SK-N-SH (cell line): ENCODE results near the gene STX19. TPM values are rescaled to one million over a fixed set of nuclear protein-coding genes. Genes with fewer than 3 reads are reported as not detected.
"Not testable (repeated sequence)": the region's sequence is repeated elsewhere in the genome, so short reads cannot be mapped to it uniquely, and the experiment has no call there.

Experiments
- CTCF ChIA-PET: fragments of 300-600, 350-600 bp; formaldehyde crosslinking; extraction: SDS; loops from one replicate; lab custom pipeline; 2021; lab: Yijun Ruan, JAX
- POLR2A ChIA-PET: fragments of 350-600 bp; sonication (Branson Sonifier 250); formaldehyde crosslinking; extraction: SDS; loops from one replicate; lab custom pipeline; 2020; ENCODE audit warnings: antibody characterized with exemption, inconsistent platforms; lab: Yijun Ruan, JAX
- DNase-seq: peaks from one replicate; pipeline ENCODE4 v3.0.0; 2012
- H2AFZ ChIP-seq: fragments of 200-600 bp; sonication (generic); 2 replicates; pipeline ENCODE4 v1.8.1; 2016; ENCODE audit warnings: antibody characterized with exemption, mild to moderate bottlenecking, low read depth
- H3F3A ChIP-seq: fragments of 200-600 bp; sonication (generic); replicated peaks from 2 replicates; pipeline ENCODE3; 2016; ENCODE audit warnings: antibody characterized with exemption, mild to moderate bottlenecking; ENCODE audit not compliant: insufficient read depth
- H3K27ac ChIP-seq, 2 experiments: fragments of 200-500 bp in 1 of 2; fragments of 200-600 bp in 1 of 2; sonication (Bioruptor generic) in 1 of 2; sonication (generic), shearing (Covaris generic) in 1 of 2; 2 replicates each; pipeline versions ENCODE4 v1.5.1 to v1.6.1; 2014 to 2016; ENCODE audit warnings: low read depth in 2 of 2, inconsistent platforms in 1 of 2, low read length in 1 of 2, mild to moderate bottlenecking in 1 of 2, mixed read lengths in 1 of 2
- H3K27me3 ChIP-seq: fragments of 200-600 bp; sonication (generic), shearing (Covaris generic); 2 replicates; pipeline ENCODE4 v1.6.1; 2016; ENCODE audit warnings: mixed run types; ENCODE audit not compliant: insufficient read depth
- H3K36me3 ChIP-seq, 2 experiments: fragments of 200-500 bp in 1 of 2; fragments of 200-600 bp in 1 of 2; sonication (Bioruptor generic) in 1 of 2; sonication (generic) in 1 of 2; replicated peaks in 1 of 2; 2 replicates each; pipeline versions ENCODE3 to v1.5.1; 2014 to 2016; ENCODE audit warnings: low read length in 1 of 2, mild to moderate bottlenecking in 1 of 2; ENCODE audit not compliant: insufficient read depth in 2 of 2, control insufficient read depth in 1 of 2
- H3K4me1 ChIP-seq, 2 experiments: fragments of 200-500 bp in 1 of 2; fragments of 200-600 bp in 1 of 2; sonication (Bioruptor generic) in 1 of 2; sonication (generic), shearing (Covaris generic) in 1 of 2; 2 replicates each; pipeline versions ENCODE4 v1.5.1 to v1.6.1; 2014 to 2016; ENCODE audit warnings: low read depth in 1 of 2, low read length in 1 of 2, mixed run types in 1 of 2; ENCODE audit not compliant: insufficient read depth in 2 of 2, control insufficient read depth in 1 of 2
- H3K4me2 ChIP-seq: fragments of 200-600 bp; sonication (generic), shearing (Covaris generic); 2 replicates; pipeline ENCODE4 v1.6.1; 2017; ENCODE audit warnings: mixed run types
- H3K4me3 ChIP-seq, 2 experiments: fragments of 200-500 bp in 1 of 2; fragments of 200-600 bp in 1 of 2; sonication (Bioruptor generic) in 1 of 2; sonication (generic), shearing (Covaris generic) in 1 of 2; 2 replicates each; pipeline versions ENCODE4 v1.5.1 to v1.8.1; 2014 to 2016; ENCODE audit warnings: low read depth in 2 of 2, inconsistent platforms in 1 of 2, low read length in 1 of 2, mild to moderate bottlenecking in 1 of 2, mixed read lengths in 1 of 2, moderate library complexity in 1 of 2
- H3K79me2 ChIP-seq: fragments of 200-600 bp; sonication (generic); 2 replicates; pipeline ENCODE4 v1.8.1; 2017; ENCODE audit warnings: mild to moderate bottlenecking; ENCODE audit not compliant: insufficient read depth
- H3K9ac ChIP-seq: fragments of 200-600 bp; sonication (generic); 2 replicates; pipeline ENCODE4 v1.6.1; 2017; ENCODE audit warnings: mixed run types
- H3K9me2 ChIP-seq: fragments of 200-600 bp; sonication (generic); 2 replicates; pipeline ENCODE4 v1.6.1; 2017; ENCODE audit warnings: mixed run types
- H3K9me3 ChIP-seq: fragments of 200-600 bp; sonication (generic); 2 replicates; pipeline ENCODE4 v1.6.1; 2017; ENCODE audit warnings: mixed run types, mild to moderate bottlenecking, moderate library complexity
- H4K20me1 ChIP-seq: fragments of 200-600 bp; sonication (generic); 2 replicates; pipeline ENCODE4 v1.6.1; 2017; ENCODE audit warnings: mild to moderate bottlenecking, mixed run types; ENCODE audit not compliant: insufficient read depth
- CHD2 ChIP-seq: fragments of 150-350 bp; IDR thresholded peaks from 2 replicates; pipeline ENCODE4 v1.6.1; 2018; ENCODE audit warnings: low read length; ENCODE audit not compliant: partially characterized antibody
- ELF1 ChIP-seq: IDR thresholded peaks from 2 replicates; pipeline ENCODE4 v1.4.0; 2012
- FOXJ3 ChIP-seq: sonication (generic); formaldehyde crosslinking; IDR thresholded peaks from 2 replicates; pipeline ENCODE4 v1.5.1; 2020; ENCODE audit warnings: mild to moderate bottlenecking, missing genetic modification reagents
- JUND ChIP-seq: IDR thresholded peaks from 2 replicates; pipeline ENCODE4 v1.4.0; 2012
- PBX3 ChIP-seq: IDR thresholded peaks from 2 replicates; pipeline ENCODE4; 2012
- POLR2AphosphoS5 ChIP-seq: IDR thresholded peaks from 2 replicates; pipeline ENCODE4 v1.6.1; 2012; ENCODE audit warnings: low read depth, low read length
- RCOR1 ChIP-seq: fragments of 150-350 bp; IDR thresholded peaks from 2 replicates; pipeline ENCODE4 v1.6.1; 2017; ENCODE audit warnings: antibody characterized with exemption, low read length
- RFX5 ChIP-seq: IDR thresholded peaks from 2 replicates; pipeline ENCODE4 v1.6.1; 2012; ENCODE audit warnings: mild to moderate bottlenecking, improper control_type of control experiment, low read length
- SIN3A ChIP-seq: IDR thresholded peaks from 2 replicates; pipeline ENCODE4 v1.6.1; 2012; ENCODE audit warnings: low read depth, mild to moderate bottlenecking, low read length, moderate library complexity, borderline replicate concordance
- TAF1 ChIP-seq: IDR thresholded peaks from 2 replicates; pipeline ENCODE4 v1.6.1; 2012; ENCODE audit warnings: low read depth, mild to moderate bottlenecking, low read length, moderate library complexity, borderline replicate concordance
- TEAD4 ChIP-seq: IDR thresholded peaks from 2 replicates; pipeline ENCODE4 v1.4.0; 2012; ENCODE audit warnings: mild to moderate bottlenecking, borderline replicate concordance; ENCODE audit not compliant: insufficient read depth
- USF1 ChIP-seq: IDR thresholded peaks from 2 replicates; pipeline ENCODE4 v1.4.0; 2012; ENCODE audit warnings: low read depth, borderline replicate concordance
- WGBS: methylation state at CpG from one replicate; pipeline ENCODE4 v1.1.6; 2017; ENCODE audit warnings: low lambda C conversion rate; 5-methylcytosine and 5-hydroxymethylcytosine counted together
- polyA plus RNA-seq, 3 experiments: library from polyadenylated mRNA; depleted of rRNA; stranded (reverse); fragments of >200 nt; gene quantifications; 2 replicates each; pipeline ENCODE4 v1.2.3, GENCODE V29; 2012

The STX19 gene
- polyA plus RNA-seq, 1 of the 3 experiments (the other 2 are of a cell fraction) = not detected

GRCh38 chr3:93969997-93970396, 58.4 kb downstream of the STX19 start:
- ChIA-PET POLR2A (no interaction called here), CTCF (no interaction called here)
- Histone ChIP-seq H3K4me1 (peaks cover 0 to 2% of the 10 kb centered on the region in 2 experiments; a peak in 1 of 4 replicates), H3F3A (peaks cover 9% of the 10 kb centered on the region), H4K20me1 (no peaks in the 10 kb centered on the region), H3K4me3 (no peak overlapping the region), H3K9ac (no peak overlapping the region), H3K27me3 (no peaks in the 10 kb centered on the region), H3K9me3 (no peaks in the 10 kb centered on the region), H2AFZ (no peak overlapping the region), H3K36me3 (no peaks in the 10 kb centered on the region), H3K4me2 (no peak overlapping the region), H3K79me2 (no peaks in the 10 kb centered on the region), H3K27ac (no peak overlapping the region), H3K9me2 (no peaks in the 10 kb centered on the region)
- no peak for TF ChIP-seq POLR2AphosphoS5
- no peak for TF ChIP-seq TAF1
- no peak for TF ChIP-seq CHD2
- no peak for TF ChIP-seq RCOR1
- TF ChIP-seq PBX3 = no peak
- TF ChIP-seq JUND = no peak
- TF ChIP-seq SIN3A = no peak
- no peak for TF ChIP-seq RFX5
- no peak for TF ChIP-seq FOXJ3 (CRISPR knock-in tag)
- TF ChIP-seq ELF1 = no peak
- TF ChIP-seq USF1 = no peak
- 88% methylated on average over 1 of the region's 1 CpG for WGBS
- DNase-seq = no peak

- CTCF ChIA-PET = interaction anchor here (0.7 kb wide), 1 partner anchor 36 kb away, joined by 3 read pairs; no protein-coding TSS in a partner anchor
- Histone ChIP-seq H3K4me2 (no peak overlapping the region), H3K4me3 (no peak overlapping the region), H3K9ac (no peak overlapping the region), H3F3A (peaks cover 9% of the 10 kb centered on the region), H3K27me3 (no peaks in the 10 kb centered on the region), H3K4me1 (peaks cover 0 to 2% of the 10 kb centered on the region in 2 experiments; a peak in 1 of 4 replicates), H3K79me2 (no peaks in the 10 kb centered on the region), H3K36me3 (no peaks in the 10 kb centered on the region), H2AFZ (no peak overlapping the region), H3K9me3 (no peaks in the 10 kb centered on the region), H4K20me1 (no peaks in the 10 kb centered on the region), H3K27ac (no peak overlapping the region), H3K9me2 (no peaks in the 10 kb centered on the region)
- WGBS = 94% methylated on average over 3 of the region's 3 CpGs
- TF ChIP-seq PBX3 (0 out of 2 replicates have a peak, but pooled peaks have one; percentile 40), TEAD4 (no peak)
- POLR2A ChIA-PET = no interaction called here
- DNase-seq = no peak
Observed at GRCh38 chr3:93969443-93969842, 59.0 kb downstream of the STX19 start.

- DNase-seq, H3K36me3 ChIP-seq, H3K9me2 ChIP-seq, H2AFZ ChIP-seq, H3K27me3 ChIP-seq, H3F3A ChIP-seq, CTCF ChIA-PET, H3K4me3 ChIP-seq, H3K9ac ChIP-seq, H4K20me1 ChIP-seq, H3K4me2 ChIP-seq, H3K79me2 ChIP-seq, H3K9me3 ChIP-seq, H3K27ac ChIP-seq, H3K4me1 ChIP-seq: not testable (repeated sequence)
- POLR2A ChIA-PET = interaction anchor here (1.1 kb wide), 1 partner anchor 9 kb away, joined by 3 read pairs; the partner anchor contains the start of gene PROS1
- WGBS = 91% methylated on average over 19 of the region's 19 CpGs
Observed at GRCh38 chr3:93965106-93965505, 63.3 kb downstream of the STX19 start.
